GM12891 (cell line): ENCODE results near the gene ZEB1.
A peak's percentile ranks its signal among the peaks of the same experiment; 100 is the strongest.

Experiments used
- POLR2A ChIP-seq: IDR thresholded peaks from 2 replicates; pipeline ENCODE4 v1.6.1; 2011; ENCODE audit warnings: low read depth, low read length, control low read depth
- POLR2AphosphoS5 ChIP-seq: IDR thresholded peaks from 2 replicates; pipeline ENCODE4 v1.6.1; 2011; ENCODE audit warnings: low read depth, low read length, control low read depth
- POU2F2 ChIP-seq: IDR thresholded peaks from 2 replicates; pipeline ENCODE4 v1.6.1; 2011; ENCODE audit warnings: low read depth, mild to moderate bottlenecking, control low read depth, low read length, moderate library complexity
- TAF1 ChIP-seq: IDR thresholded peaks from 2 replicates; pipeline ENCODE4 v1.6.1; 2011; ENCODE audit warnings: low read depth, low read length, control low read depth

DNA sequence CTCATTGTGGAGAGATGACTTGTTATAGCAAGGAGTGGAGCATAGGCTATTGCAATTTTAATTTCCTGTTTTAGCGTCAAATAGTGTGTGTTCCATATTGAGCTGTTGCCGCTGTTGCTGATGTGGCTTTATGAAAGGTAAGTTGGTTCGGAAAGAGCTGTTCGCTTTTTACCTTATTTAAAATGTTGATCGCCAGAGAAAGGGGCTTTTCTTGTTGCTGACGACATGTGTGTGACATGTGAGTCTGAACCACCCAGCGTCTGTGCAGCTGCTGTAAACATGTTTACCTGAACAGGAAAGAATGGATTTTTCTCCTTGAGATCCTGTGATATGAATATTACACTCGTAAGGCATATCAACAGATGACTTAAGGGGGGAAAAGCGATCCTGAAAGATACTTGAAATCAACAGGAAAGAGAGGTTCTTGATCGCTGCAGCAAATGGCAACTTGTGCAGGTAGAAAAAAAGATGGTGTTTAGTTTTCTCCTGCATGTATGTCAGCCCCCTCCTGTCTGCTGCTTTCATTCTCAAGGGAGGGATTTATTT lies 2.5 kb downstream of the ZEB1 start:
- TF ChIP-seq POLR2A: no peak
- 0 out of 2 replicates have a peak, but pooled peaks have one; percentile 37 for TF ChIP-seq TAF1
- 0 out of 2 replicates have a peak, but pooled peaks have one; percentile 23 for TF ChIP-seq POLR2AphosphoS5
- no peak for TF ChIP-seq POU2F2
